GM23248 (cell line): ENCODE measurements around the gene CFAP74. TPM values are rescaled to one million over a fixed set of nuclear protein-coding genes. Genes with fewer than 3 reads are reported as not detected.

Experiments
- DNase-seq: peaks from one replicate; pipeline ENCODE4 v3.0.0-alpha.2; 2015
- H2AFZ ChIP-seq: fragments of 200-600 bp; sonication (generic); 2 replicates; pipeline ENCODE4 v1.6.1; 2016; ENCODE audit warnings: antibody characterized with exemption
- H3F3A ChIP-seq: fragments of 200-600 bp; sonication (generic); 2 replicates; pipeline ENCODE4 v1.6.1; 2016; ENCODE audit warnings: mild to moderate bottlenecking, antibody characterized with exemption, mixed run types; ENCODE audit not compliant: insufficient read depth
- H3K27ac ChIP-seq: fragments of 200-600 bp; sonication (generic); 2 replicates; pipeline ENCODE4 v1.5.1; 2016; ENCODE audit warnings: mild to moderate bottlenecking
- H3K27me3 ChIP-seq: fragments of 200-600 bp; sonication (generic); replicated peaks from 2 replicates; pipeline ENCODE4 v1.6.1; 2016; ENCODE audit warnings: mild to moderate bottlenecking; ENCODE audit not compliant: insufficient read depth
- H3K36me3 ChIP-seq: fragments of 200-600 bp; sonication (generic); 2 replicates; pipeline ENCODE4 v1.6.1; 2016; ENCODE audit warnings: low read depth, mild to moderate bottlenecking
- H3K4me1 ChIP-seq: fragments of 200-600 bp; sonication (generic); 2 replicates; pipeline ENCODE4 v1.6.1; 2016; ENCODE audit warnings: mild to moderate bottlenecking; ENCODE audit not compliant: insufficient read depth
- H3K4me2 ChIP-seq: fragments of 200-600 bp; sonication (generic); one replicate; pipeline ENCODE4 v1.6.1; 2016; ENCODE audit warnings: mild to moderate bottlenecking; ENCODE audit not compliant: unreplicated experiment
- H3K4me3 ChIP-seq: fragments of 200-600 bp; sonication (generic); 2 replicates; pipeline ENCODE4 v1.5.1; 2016; ENCODE audit warnings: mild to moderate bottlenecking
- H3K79me2 ChIP-seq: fragments of 200-600 bp; sonication (generic); 2 replicates; pipeline ENCODE4 v1.6.1; 2016; ENCODE audit warnings: mild to moderate bottlenecking; ENCODE audit not compliant: insufficient read depth
- H3K9ac ChIP-seq: fragments of 200-600 bp; sonication (generic); 2 replicates; pipeline ENCODE4 v1.6.1; 2016; ENCODE audit warnings: mild to moderate bottlenecking
- H3K9me2 ChIP-seq: fragments of 200-600 bp; sonication (generic); 2 replicates; pipeline ENCODE4 v1.6.1; 2016; ENCODE audit warnings: mixed run types, mild to moderate bottlenecking, moderate library complexity; ENCODE audit not compliant: insufficient read depth
- H3K9me3 ChIP-seq: fragments of 200-600 bp; sonication (generic); one replicate; pipeline ENCODE4 v1.6.1; 2017; ENCODE audit warnings: low read depth
- H4K20me1 ChIP-seq: fragments of 200-600 bp; sonication (generic); 2 replicates; pipeline ENCODE4 v1.6.0; 2016; ENCODE audit not compliant: insufficient read depth
- EZH2 ChIP-seq: fragments of 200-600 bp; sonication (generic); IDR thresholded peaks from 2 replicates; pipeline ENCODE4 v1.6.1; 2018; ENCODE audit warnings: antibody characterized with exemption, mild to moderate bottlenecking; ENCODE audit not compliant: insufficient read depth, poor library complexity, severe bottlenecking
- EZH2phosphoT487 ChIP-seq: fragments of 200-600 bp; sonication (generic); IDR thresholded peaks from 2 replicates; pipeline ENCODE4 v1.6.1; 2018; ENCODE audit warnings: antibody characterized with exemption, moderate library complexity, mild to moderate bottlenecking, low read depth; ENCODE audit not compliant: insufficient read depth
- WGBS, 2 experiments: methylation state at CpG; one replicate each; pipeline ENCODE4 v1.1.6; 2015 to 2017; ENCODE audit warnings: low lambda C conversion rate in 2 of 2, low coverage in 1 of 2; ENCODE audit errors: missing lambda C conversion rate in 2 of 2; 5-methylcytosine and 5-hydroxymethylcytosine counted together
- in situ Hi-C: fragments of 300-500 bp; cut with MboI; formaldehyde crosslinking; loops from 2 replicates; pipeline ENCODE4 v1.15.0; 2020
- polyA plus RNA-seq: library from polyadenylated mRNA; unstranded; fragments of >200 nt; fragmentation: Nextera tagmentation; extraction: Ambion mirVana; gene quantifications from 2 replicates; pipeline ENCODE4 v1.2.1, GENCODE V29; 2016
- total RNA-seq: library from RNA; depleted of rRNA; stranded (reverse); fragments of >200 nt; shearing (Covaris generic); gene quantifications from 2 replicates; pipeline ENCODE4 v1.2.3, GENCODE V29; 2014

The CFAP74 gene
- total and polyA plus RNA-seq, 2 experiments from 2014 or later, result not detected

GRCh38 chr1:2019571-2020309 is 16.2 kb upstream of the CFAP74 start:
- H3K4me3 ChIP-seq, result no peak overlapping the region
- H3K9me2 ChIP-seq, result no peaks in the 10 kb centered on the region
- no peaks in the 10 kb centered on the region for H3K4me1 ChIP-seq
- no peak overlapping the region for H3K4me2 ChIP-seq
- no peaks in the 10 kb centered on the region for H3K79me2 ChIP-seq
- H3F3A ChIP-seq, result no peaks in the 10 kb centered on the region
- WGBS, 2 experiments, result 8 to 10% methylated on average over 35 to 51 of the region's 61 CpGs
- no peak overlapping the region for H3K27ac ChIP-seq
- H3K9ac ChIP-seq, result no peak overlapping the region
- H3K9me3 ChIP-seq, result no peaks in the 10 kb centered on the region
- no peak overlapping the region for H2AFZ ChIP-seq
- no peak for TF ChIP-seq EZH2
- no peak for TF ChIP-seq EZH2phosphoT487
- no peaks in the 10 kb centered on the region for H3K36me3 ChIP-seq
- no peaks in the 10 kb centered on the region for H4K20me1 ChIP-seq
- peak; percentile 10 for DNase-seq
- peaks cover 54% of the 10 kb centered on the region for H3K27me3 ChIP-seq
- in situ Hi-C loops, result no loop called here

DNA sequence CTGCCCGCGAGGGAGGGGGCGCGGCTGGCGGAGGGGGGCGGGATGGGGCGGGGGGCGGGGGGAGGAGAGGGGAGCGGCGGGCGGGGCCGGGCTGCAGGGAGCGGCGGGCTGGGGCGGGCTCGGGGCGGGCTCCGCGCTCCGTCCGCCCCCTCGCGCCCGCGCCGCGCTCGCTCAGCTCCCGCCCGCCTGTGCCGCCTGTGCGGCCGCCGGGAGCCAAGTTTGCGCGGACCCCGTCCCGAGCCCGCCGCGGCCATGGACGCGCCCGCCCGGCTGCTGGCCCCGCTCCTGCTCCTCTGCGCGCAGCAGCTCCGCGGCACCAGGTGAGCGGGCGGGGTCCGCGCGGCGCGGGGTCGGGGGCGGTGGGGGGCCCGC is 15.6 kb upstream of the CFAP74 start, which contains the start of gene GABRD:
TSS of gene GABRD (plus strand) at position 174 of the 372 bp plus-strand sequence. CDS start at position 253, 79 bp downstream.
- no peaks in the 10 kb centered on the region for H4K20me1 ChIP-seq
- H3K9ac ChIP-seq, result no peak within 1 kb of the TSS
- 4 to 5% methylated on average over 8 to 19 of the region's 60 CpGs for WGBS, 2 experiments
- no peaks in the 10 kb centered on the region for H3K9me3 ChIP-seq
- H2AFZ ChIP-seq, result no peak within 1 kb of the TSS
- no peaks in the 10 kb centered on the region for H3K79me2 ChIP-seq
- no peak within 1 kb of the TSS for H3K27ac ChIP-seq
- no peaks in the 10 kb centered on the region for H3K4me1 ChIP-seq
- no peaks in the 10 kb centered on the region for H3F3A ChIP-seq
- TF ChIP-seq EZH2phosphoT487 (no peak), EZH2 (no peak)
- no peak within 1 kb of the TSS for H3K4me3 ChIP-seq
- no peaks in the 10 kb centered on the region for H3K36me3 ChIP-seq
- in situ Hi-C loops, result no loop called here
- H3K4me2 ChIP-seq, result no peak within 1 kb of the TSS
- H3K9me2 ChIP-seq, result no peaks in the 10 kb centered on the region
- H3K27me3 ChIP-seq, result peaks cover 60% of the 10 kb centered on the region
- peak; percentile 54 for DNase-seq

DNA sequence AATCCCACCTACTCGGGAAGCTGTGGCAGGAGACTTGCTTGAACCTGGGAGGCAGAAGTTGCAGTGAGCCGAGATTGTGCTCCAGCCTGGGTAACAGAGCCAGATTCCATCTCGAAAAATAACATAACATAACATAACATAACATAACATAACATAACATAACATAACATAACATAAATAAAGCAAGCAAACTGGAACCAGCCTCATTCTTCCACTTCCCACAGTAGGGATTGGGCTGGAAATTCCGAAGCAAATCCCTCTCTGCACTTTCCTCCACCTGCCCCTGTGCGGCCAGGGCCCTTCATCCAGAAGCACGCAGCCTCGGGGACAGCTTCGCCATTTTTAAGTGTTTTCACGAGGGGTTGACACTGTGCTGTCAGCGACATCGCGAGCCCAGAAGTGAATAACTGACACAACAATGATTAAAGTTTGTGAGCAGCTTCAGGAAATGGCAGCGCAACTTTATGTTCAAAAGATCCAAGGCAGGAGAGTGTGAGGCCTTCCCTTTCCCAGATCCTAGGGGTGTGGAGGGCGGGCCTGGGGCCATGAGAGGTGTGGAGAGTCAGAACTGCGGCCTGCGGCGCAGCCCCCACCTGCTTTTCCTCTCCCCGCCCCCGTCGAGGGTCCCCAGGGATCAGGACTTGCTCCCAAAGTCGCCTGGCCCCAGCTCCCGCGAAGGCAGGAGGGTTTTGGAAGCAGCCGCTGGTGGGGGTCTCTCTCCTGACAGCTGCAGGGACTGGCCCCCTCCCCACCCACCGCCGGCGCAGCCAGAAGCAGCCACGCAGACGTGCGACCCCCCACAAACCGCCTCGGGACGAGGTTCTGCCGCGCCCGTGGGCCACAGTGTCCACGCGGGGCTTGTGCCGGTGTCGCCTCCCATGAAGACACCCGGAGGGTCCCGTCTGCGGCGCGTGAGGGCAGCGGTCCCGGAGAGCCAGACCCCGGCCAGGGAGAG is 14.9 kb upstream of the CFAP74 start:
- Histone ChIP-seq H3K27me3 (peaks cover 66% of the 10 kb centered on the region), H2AFZ (no peak overlapping the region), H3K36me3 (no peaks in the 10 kb centered on the region), H3K9me3 (no peaks in the 10 kb centered on the region), H3K4me2 (no peak overlapping the region), H3K9ac (no peak overlapping the region), H3K79me2 (no peaks in the 10 kb centered on the region), H3K4me1 (no peaks in the 10 kb centered on the region), H3K27ac (no peak overlapping the region), H4K20me1 (no peaks in the 10 kb centered on the region), H3K9me2 (no peaks in the 10 kb centered on the region), H3K4me3 (no peak overlapping the region), H3F3A (no peaks in the 10 kb centered on the region)
- DNase-seq, result no peak
- WGBS, 2 experiments, result 21 to 32% methylated on average over 37 to 48 of the region's 48 CpGs
- no peak for TF ChIP-seq EZH2
- TF ChIP-seq EZH2phosphoT487, result no peak
- in situ Hi-C loops, result no loop called here

GRCh38 chr1:2016123-2016522 is 12.5 kb upstream of the CFAP74 start:
- Histone ChIP-seq H4K20me1 (no peaks in the 10 kb centered on the region), H3K4me3 (no peak overlapping the region), H3K4me2 (no peak overlapping the region), H3F3A (no peaks in the 10 kb centered on the region), H3K9me2 (no peaks in the 10 kb centered on the region), H3K9ac (no peak overlapping the region), H3K79me2 (no peaks in the 10 kb centered on the region), H3K27me3 (peaks cover 77% of the 10 kb centered on the region), H3K4me1 (no peaks in the 10 kb centered on the region), H3K27ac (no peak overlapping the region), H3K36me3 (no peaks in the 10 kb centered on the region), H2AFZ (no peak overlapping the region), H3K9me3 (no peaks in the 10 kb centered on the region)
- in situ Hi-C loops, result no loop called here
- TF ChIP-seq EZH2phosphoT487 (no peak), EZH2 (no peak)
- WGBS, 2 experiments, result 63 to 72% methylated on average over 9 of the region's 9 CpGs
- DNase-seq, result no peak
